ENCODE results near the gene USP47.

DNA sequence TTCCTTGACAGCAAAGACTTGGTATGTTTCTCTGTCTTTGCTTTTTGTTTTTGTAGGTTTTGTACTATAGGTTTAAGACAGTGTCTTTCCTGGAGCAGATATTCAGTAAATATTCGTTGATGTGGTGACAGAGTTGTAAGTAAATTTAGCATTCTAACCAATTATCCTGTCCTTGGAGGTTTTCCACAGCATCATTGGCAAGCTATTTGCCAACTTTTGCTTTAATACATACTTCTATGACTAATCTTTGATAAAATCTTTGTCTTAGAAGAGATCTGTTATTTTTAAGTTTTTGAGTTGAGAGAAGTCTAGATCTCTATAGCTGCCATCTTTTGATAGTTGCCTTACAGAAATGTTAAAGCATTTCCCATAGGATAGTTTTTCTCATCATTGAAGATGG, 3.8 kb downstream of the USP47 start:
- TF ChIP-seq EZH2 (IDR thresholded peaks at IDR 0.05; ENCODE audit: insufficient read depth, poor library complexity, severe bottlenecking): no peak
- no peak for TF ChIP-seq EZH2phosphoT487 (IDR thresholded peaks at IDR 0.05; ENCODE audit: insufficient read depth, low read depth)

Data from GM23248 (cell line).